GM19395 (cell line): ENCODE data around the gene VPS13A.
"Not testable (repeated sequence)": the region's sequence is repeated elsewhere in the genome, so short reads cannot be mapped to it uniquely, and the experiment has no call there.

ENCODE experiments used
- ATAC-seq: cut with Tn5 transposase; IDR thresholded peaks from one replicate; pipeline ENCODE4 v1.9.1; 2021; ENCODE audit warnings: mild to moderate bottlenecking, moderate library complexity; ENCODE audit not compliant: unreplicated experiment

Gene VPS13A

GRCh38 chr9:77293949-77294348 lies 116.6 kb downstream of the VPS13A start:
- no peak for ATAC-seq

DNA sequence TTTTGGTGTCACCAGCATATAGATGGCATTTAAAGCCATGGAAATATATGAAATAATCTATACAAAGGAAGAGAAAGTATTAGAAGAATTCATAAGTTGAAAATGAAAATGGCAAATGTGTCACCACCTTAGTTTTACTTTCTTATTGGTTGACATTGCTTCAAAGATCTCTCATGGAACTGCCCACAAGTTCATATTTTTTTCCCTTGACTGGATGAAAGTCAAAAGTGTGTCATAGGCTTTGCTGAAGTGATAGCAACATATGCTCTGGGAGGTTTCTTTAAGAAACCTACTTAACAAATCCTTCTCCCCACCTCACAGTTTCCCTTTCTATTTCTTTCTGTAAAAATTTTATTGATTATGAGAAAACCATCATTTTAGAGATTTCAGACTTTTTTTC lies 127.2 kb downstream of the VPS13A start:
- ATAC-seq: peak; percentile 56

- no peak for ATAC-seq
Observed at GRCh38 chr9:77305622-77306400, 128.5 kb downstream of the VPS13A start.

DNA sequence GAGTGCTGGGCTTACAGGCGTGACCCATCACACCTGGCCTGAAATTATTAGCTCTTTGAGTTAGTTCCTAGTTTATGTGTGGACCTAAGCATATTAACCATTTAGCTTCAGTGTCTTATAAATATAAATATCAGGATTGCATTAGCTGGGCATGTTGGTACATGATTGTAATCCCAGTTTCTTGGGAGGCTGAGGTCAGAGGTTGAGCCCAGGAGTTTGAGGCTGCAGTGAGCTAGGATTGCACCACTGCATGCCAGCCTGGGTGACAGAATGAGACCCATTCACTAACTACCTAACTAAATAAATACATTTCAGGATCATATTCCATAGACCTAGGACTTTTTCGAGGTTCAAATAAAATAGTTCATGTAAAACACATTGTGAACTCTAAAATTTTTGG lies 129.8 kb downstream of the VPS13A start:
- ATAC-seq: no peak

DNA sequence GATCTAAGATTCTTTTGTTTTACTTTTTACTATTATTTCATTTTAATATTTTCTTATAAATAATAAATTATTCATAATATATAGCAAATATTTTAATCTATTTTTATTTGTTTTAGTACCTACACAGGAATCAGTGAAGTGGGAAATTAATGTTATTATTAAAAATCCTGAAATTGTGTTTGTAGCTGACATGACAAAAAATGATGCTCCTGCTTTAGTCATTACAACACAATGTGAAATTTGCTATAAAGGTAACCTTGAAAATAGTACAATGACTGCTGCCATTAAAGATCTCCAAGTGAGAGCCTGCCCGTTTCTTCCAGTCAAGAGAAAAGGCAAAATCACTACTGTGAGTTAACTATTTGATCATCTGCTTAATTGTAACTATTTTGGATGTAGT lies 138.7 kb downstream of the VPS13A start:
- no peak for ATAC-seq

GRCh38 chr9:77325058-77325457 lies 147.7 kb downstream of the VPS13A start:
- ATAC-seq: no peak

DNA sequence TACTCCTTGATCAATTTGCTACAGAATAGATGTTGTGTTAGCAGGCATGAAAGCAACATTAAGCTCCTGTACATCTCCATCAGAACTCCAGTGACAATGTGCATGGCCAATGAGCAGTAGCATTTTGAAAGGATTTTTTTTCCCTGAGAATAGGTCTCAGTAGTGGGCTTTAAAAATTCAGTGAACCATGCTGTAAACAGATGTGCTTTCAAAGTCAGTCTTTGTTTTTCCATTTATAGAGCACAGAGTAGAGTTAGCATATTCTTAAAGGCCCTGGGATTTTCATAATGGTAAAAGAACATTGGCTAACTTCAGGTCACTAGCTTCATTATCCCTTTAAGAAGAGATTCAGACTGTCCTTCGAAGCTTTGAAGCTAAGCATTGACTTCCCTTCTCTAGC lies 150.8 kb downstream of the VPS13A start:
- ATAC-seq: no peak

- ATAC-seq: no peak
Observed at GRCh38 chr9:77370064-77370463, 192.7 kb downstream of the VPS13A start.

DNA sequence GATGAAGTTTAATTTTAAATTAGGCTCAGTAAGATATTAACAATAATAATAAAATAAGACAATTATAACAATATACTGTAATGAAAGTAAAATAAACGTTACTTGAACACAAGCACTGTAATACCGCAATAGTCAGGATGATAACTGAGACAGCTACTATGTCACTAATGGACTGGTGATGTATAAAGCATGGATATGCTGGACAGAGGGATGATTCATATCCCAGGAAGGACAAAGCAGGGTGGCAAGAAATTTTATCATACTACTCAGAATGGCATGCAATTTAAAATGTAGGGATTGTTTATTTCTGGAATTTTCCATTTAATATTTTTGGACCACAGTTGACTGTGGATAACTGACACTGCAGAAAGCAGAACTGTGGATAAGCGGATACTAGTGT lies 196.9 kb downstream of the VPS13A start:
- ATAC-seq: no peak

GRCh38 chr9:77375956-77376532 lies 198.7 kb downstream of the VPS13A start:
- no peak for ATAC-seq

DNA sequence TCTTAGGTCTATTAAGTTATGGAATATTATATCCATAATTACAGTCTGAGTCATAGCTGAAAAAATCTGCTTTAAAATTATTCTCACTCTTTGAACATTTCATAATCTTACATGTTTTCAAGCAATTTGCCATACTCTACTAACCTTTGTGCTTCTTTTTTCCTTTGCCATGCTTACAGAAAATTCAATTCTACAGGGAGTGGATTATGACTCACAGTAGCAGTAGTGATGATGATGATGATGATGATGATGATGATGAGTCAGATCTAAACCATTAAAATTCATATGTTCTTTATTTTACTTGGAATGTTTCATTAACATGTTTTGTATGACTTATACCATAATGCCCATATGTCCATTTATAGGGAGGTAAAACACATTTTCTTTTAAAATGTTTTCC lies 207.1 kb downstream of the VPS13A start:
- no peak for ATAC-seq

DNA sequence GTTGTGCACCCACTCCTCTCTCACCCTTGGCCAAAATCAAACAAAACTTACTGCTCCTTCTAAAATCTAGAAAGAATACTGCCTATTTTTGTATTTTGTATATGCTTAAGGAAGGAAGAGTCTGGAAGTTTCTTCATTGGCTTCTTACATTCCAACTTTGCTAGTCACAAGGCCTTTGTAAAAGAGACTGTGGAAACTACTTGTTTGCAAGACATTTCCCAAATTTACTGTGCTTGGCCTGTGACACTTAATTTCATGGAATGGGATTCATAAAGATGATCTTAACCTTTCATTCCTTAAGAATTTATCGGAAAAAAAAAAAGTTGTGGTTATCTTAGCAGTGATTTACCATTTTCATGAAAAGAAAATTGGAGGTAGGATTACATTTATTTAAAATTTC lies 208.9 kb downstream of the VPS13A start:
- ATAC-seq: no peak

- no peak for ATAC-seq
Observed at GRCh38 chr9:77391834-77392233, 214.5 kb downstream of the VPS13A start.

DNA sequence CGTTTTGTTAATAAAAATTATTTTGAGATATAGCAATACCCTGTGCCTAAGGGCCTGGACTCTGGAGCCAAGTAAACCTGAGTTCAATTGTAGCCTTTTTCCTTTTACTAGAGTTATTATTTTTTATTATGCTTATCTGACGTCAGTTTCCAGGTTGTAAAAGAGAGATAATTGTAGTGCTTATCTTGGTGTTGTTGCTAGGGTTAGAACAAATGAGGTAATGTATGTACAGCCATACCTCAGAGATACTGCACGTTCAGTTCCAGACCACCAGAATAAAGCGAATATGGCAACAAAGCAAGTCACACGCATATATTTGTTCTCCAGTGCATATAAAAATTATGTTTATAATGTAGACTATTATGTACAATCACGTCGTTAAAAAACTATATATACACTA lies 215.0 kb downstream of the VPS13A start:
- ATAC-seq: no peak

GRCh38 chr9:77398581-77398980 lies 221.2 kb downstream of the VPS13A start:
- not testable (repeated sequence) for ATAC-seq

GRCh38 chr9:77399964-77400363 lies 222.6 kb downstream of the VPS13A start:
- ATAC-seq: no peak

- no peak for ATAC-seq
Observed at GRCh38 chr9:77402286-77402685, 225.0 kb downstream of the VPS13A start.

- no peak for ATAC-seq
Observed at GRCh38 chr9:77403239-77403638, 225.9 kb downstream of the VPS13A start.

DNA sequence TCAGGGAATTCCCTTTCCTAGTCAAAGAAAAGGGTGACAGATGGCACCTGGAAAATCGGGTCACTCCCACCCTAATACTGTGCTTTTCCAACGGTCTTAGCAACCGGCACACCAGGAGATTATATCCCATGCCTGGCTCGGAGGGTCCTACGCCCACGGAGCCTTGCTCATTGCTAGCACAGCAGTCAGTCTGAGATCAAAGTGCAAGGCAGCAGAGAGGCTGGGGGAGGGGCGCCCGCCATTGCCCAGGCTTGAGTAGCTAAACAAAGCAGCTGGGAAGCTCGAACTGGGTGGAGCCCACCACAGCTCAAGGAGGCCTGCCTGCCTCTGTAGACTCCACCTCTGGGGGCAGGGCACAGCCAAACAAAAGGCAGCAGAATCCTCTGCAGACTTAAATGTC lies 231.2 kb downstream of the VPS13A start:
- ATAC-seq: not testable (repeated sequence)

DNA sequence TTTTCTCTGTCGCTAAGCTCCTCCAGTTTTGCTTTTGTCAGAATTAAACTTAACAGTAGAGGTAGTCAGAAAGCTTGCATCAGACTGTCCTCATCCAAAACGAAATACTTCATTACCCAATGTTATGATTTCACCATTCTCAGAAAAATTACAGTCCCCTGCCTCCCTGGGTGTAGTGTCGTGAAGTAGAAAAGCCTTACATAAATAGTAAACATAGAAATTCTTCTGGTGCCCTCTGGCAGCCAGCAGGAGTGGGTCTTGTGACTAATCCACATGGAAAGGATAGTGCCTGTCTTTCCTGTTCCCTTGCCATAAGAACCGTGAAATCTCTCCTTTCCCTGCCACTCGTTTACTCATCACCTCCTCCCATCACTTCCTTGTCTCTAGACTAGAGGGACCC lies 240.2 kb downstream of the VPS13A start:
- no peak for ATAC-seq

DNA sequence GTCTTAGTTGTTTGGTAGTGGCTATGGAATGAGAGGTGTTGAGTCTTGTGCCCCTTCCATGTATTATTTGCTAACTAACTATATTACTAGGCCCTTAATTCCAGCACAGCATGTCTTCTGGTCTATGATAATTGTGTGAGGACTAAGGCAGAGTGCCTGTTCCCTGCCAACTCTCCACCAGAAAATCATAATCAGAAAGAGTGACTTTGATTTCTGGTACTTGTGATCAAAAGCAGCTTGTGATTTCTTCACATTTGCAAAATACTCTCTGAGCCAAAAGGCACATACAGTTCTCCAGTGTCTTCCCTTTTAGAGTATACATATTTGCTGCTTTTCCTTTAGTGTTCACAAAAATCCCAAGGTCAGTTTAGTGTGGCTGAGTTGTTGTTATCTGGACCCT lies 240.9 kb downstream of the VPS13A start:
- no peak for ATAC-seq

DNA sequence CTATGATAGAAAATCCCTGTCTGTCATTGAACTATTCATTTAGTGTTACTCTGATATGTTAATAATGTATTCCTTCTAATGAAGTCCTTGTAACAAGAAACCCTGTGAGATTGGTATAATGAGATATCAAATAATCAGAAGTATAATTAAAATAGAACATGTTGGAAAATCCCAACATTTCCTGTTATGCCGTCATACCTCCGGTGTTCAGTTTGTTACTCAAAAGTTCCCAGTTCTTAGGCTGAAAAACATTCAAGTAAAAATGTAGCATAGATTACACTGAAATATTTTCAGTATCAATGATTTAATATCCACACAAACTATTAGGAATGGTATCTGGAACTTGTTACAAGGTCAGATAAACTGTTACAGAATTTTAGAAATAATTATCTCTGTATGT lies 243.3 kb downstream of the VPS13A start:
- ATAC-seq: no peak
